ENCODE measurements around the gene FAM25A.
"Not testable (repeated sequence)": the region's sequence is repeated elsewhere in the genome, so short reads cannot be mapped to it uniquely, and the experiment has no call there.

Gene FAM25A

GRCh38 chr10:87013528-87013927 is 6.6 kb upstream of the FAM25A start:
- not testable (repeated sequence) for FAIRE-seq

GRCh38 chr10:87014986-87015716 is 4.9 kb upstream of the FAM25A start:
- not testable (repeated sequence) for FAIRE-seq

GRCh38 chr10:87018127-87018526 is 2.0 kb upstream of the FAM25A start:
- not testable (repeated sequence) for FAIRE-seq

GRCh38 chr10:87019066-87019465 is 1.0 kb upstream of the FAM25A start:
- FAIRE-seq = not testable (repeated sequence)

GRCh38 chr10:87019504-87019903 is 590 bp upstream of the FAM25A start:
- FAIRE-seq = not testable (repeated sequence)

GRCh38 chr10:87025285-87025958 is 5.3 kb downstream of the FAM25A start:
- not testable (repeated sequence) for FAIRE-seq

- not testable (repeated sequence) for FAIRE-seq
Measured at GRCh38 chr10:87026747-87027508, 6.8 kb downstream of the FAM25A start.

- not testable (repeated sequence) for FAIRE-seq
Measured at GRCh38 chr10:87030419-87030818, 10.3 kb downstream of the FAM25A start.

- FAIRE-seq = no peak
Measured at GRCh38 chr10:87030912-87031635, 11.0 kb downstream of the FAM25A start.

- no peak for FAIRE-seq
Measured at GRCh38 chr10:87036623-87037022, 16.5 kb downstream of the FAM25A start.

GRCh38 chr10:87038286-87038717 is 18.2 kb downstream of the FAM25A start:
- FAIRE-seq = no peak

- FAIRE-seq = no peak
Measured at GRCh38 chr10:87038786-87039185, 18.7 kb downstream of the FAM25A start.

- not testable (repeated sequence) for FAIRE-seq
Measured at GRCh38 chr10:87043579-87043978, 23.5 kb downstream of the FAM25A start.

- FAIRE-seq = no peak
Measured at GRCh38 chr10:87045434-87045938, 25.4 kb downstream of the FAM25A start.

- FAIRE-seq = no peak
Measured at GRCh38 chr10:87053111-87053510, 33.0 kb downstream of the FAM25A start.

GRCh38 chr10:87053577-87054181 is 33.6 kb downstream of the FAM25A start:
- no peak for FAIRE-seq

- no peak for FAIRE-seq
Measured at GRCh38 chr10:87054373-87055295, 34.5 kb downstream of the FAM25A start.

GRCh38 chr10:87058171-87058570 is 38.1 kb downstream of the FAM25A start:
- FAIRE-seq = no peak

- FAIRE-seq = no peak
Measured at GRCh38 chr10:87059401-87059800, 39.3 kb downstream of the FAM25A start.

- FAIRE-seq = no peak
Measured at GRCh38 chr10:87060280-87060928, 40.3 kb downstream of the FAM25A start.
